ENCODE results near the gene CDK18.

CDK18 gene

GRCh38 chr1:205502992-205503391 lies 1.5 kb upstream of the CDK18 start:
- Histone ChIP-seq H3K27ac (ENCODE audit: extremely low read depth, low read depth, low read length) (no peak overlapping the region), H3K36me3 (ENCODE audit: control insufficient read depth in 2 of 2, insufficient read depth in 1 of 2, low read length in 2 of 2) (no peaks in the 10 kb centered on the region), H3K4me1 (ENCODE audit: control insufficient read depth, insufficient read depth, low read length) (peaks cover 6% of the 10 kb centered on the region), H3K4me3 (ENCODE audit: low read depth, low read length) (no peak overlapping the region), H3K9me3 (ENCODE audit: control insufficient read depth, insufficient read depth, low read depth, low read length) (no peaks in the 10 kb centered on the region)
- peak; percentile 25; the same call in 1 of the 2 replicates for TF ChIP-seq ZNF585B (tag by site-specific recombination; IDR thresholded peaks at IDR 0.05)
- no peak for TF ChIP-seq ZBTB6 (tag by site-specific recombination; IDR thresholded peaks at IDR 0.05)
- ChIA-PET POLR2A (interaction anchor here (1.6 kb wide), 1 partner anchor 15 kb away, joined by 3 read pairs; no protein-coding TSS in a partner anchor), CTCF (interaction anchor here (0.6 to 10.9 kb wide), 4 partner anchors 16 to 62 kb away, joined by 4 to 107 read pairs (median 14); no protein-coding TSS in a partner anchor)

- H3K4me1 ChIP-seq (ENCODE audit: control insufficient read depth, insufficient read depth, low read length) = peaks cover 6% of the 10 kb centered on the region
- CTCF ChIA-PET = interaction anchor here (0.6 to 1.1 kb wide), 5 partner anchors 13 to 1347 kb away, joined by 3 to 4 read pairs (median 4); no protein-coding TSS in a partner anchor
- H3K9me3 ChIP-seq (ENCODE audit: control insufficient read depth, insufficient read depth, low read depth, low read length) = no peaks in the 10 kb centered on the region
- POLR2A ChIA-PET = interaction anchor here (1.0 to 1.1 kb wide), 2 partner anchors 10 to 19 kb away, joined by 3 read pairs; no protein-coding TSS in a partner anchor
- peak overlapping the region; percentile 63; the same call in 1 of the 2 replicates for H3K27ac ChIP-seq (ENCODE audit: extremely low read depth, low read depth, low read length)
- H3K36me3 ChIP-seq (ENCODE audit: control insufficient read depth in 2 of 2, insufficient read depth in 1 of 2, low read length in 2 of 2) = no peaks in the 10 kb centered on the region
- H3K4me3 ChIP-seq (ENCODE audit: low read depth, low read length) = peak overlapping the region; percentile 43
- TF ChIP-seq ZNF335 (tag by site-specific recombination; conservative IDR thresholded peaks at IDR 0.05) (peak; percentile 95), ZNF23 (tag by site-specific recombination; IDR thresholded peaks at IDR 0.05; ENCODE audit: borderline replicate concordance) (no peak), ZNF324 (tag by site-specific recombination; IDR thresholded peaks at IDR 0.05) (no peak), SCRT2 (tag by site-specific recombination; IDR thresholded peaks at IDR 0.05) (peak; percentile 61), ZNF501 (tag by site-specific recombination; IDR thresholded peaks at IDR 0.05) (no peak), ZNF146 (tag by site-specific recombination; IDR thresholded peaks at IDR 0.05) (no peak), ZNF692 (tag by site-specific recombination; IDR thresholded peaks at IDR 0.05) (no peak; the same call in 1 of the 2 replicates), ZBTB6 (tag by site-specific recombination; IDR thresholded peaks at IDR 0.05) (0 out of 2 replicates have a peak, but pooled peaks have one; percentile 5), ZNF341 (tag by site-specific recombination; IDR thresholded peaks at IDR 0.05; ENCODE audit: low read depth) (no peak), ZNF280C (tag by site-specific recombination; IDR thresholded peaks at IDR 0.05) (no peak), ZNF530 (tag by site-specific recombination; IDR thresholded peaks at IDR 0.05; ENCODE audit: low read depth) (no peak), ZBTB48 (tag by site-specific recombination; IDR thresholded peaks at IDR 0.05) (0 out of 2 replicates have a peak, but pooled peaks have one; percentile 10), ZNF747 (tag by site-specific recombination; IDR thresholded peaks at IDR 0.05) (no peak), ZNF830 (tag by site-specific recombination; IDR thresholded peaks at IDR 0.05; ENCODE audit: low read depth) (no peak), ZEB2 (tag by site-specific recombination; IDR thresholded peaks at IDR 0.05) (no peak)
- TF ChIP-seq, protein P1, sequence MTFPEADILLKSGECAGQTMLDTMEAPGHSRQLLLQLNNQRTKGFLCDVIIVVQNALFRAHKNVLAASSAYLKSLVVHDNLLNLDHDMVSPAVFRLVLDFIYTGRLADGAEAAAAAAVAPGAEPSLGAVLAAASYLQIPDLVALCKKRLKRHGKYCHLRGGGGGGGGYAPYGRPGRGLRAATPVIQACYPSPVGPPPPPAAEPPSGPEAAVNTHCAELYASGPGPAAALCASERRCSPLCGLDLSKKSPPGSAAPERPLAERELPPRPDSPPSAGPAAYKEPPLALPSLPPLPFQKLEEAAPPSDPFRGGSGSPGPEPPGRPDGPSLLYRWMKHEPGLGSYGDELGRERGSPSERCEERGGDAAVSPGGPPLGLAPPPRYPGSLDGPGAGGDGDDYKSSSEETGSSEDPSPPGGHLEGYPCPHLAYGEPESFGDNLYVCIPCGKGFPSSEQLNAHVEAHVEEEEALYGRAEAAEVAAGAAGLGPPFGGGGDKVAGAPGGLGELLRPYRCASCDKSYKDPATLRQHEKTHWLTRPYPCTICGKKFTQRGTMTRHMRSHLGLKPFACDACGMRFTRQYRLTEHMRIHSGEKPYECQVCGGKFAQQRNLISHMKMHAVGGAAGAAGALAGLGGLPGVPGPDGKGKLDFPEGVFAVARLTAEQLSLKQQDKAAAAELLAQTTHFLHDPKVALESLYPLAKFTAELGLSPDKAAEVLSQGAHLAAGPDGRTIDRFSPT (tag by site-specific recombination; IDR thresholded peaks at IDR 0.05) = no peak
- TF ChIP-seq, protein P2, sequence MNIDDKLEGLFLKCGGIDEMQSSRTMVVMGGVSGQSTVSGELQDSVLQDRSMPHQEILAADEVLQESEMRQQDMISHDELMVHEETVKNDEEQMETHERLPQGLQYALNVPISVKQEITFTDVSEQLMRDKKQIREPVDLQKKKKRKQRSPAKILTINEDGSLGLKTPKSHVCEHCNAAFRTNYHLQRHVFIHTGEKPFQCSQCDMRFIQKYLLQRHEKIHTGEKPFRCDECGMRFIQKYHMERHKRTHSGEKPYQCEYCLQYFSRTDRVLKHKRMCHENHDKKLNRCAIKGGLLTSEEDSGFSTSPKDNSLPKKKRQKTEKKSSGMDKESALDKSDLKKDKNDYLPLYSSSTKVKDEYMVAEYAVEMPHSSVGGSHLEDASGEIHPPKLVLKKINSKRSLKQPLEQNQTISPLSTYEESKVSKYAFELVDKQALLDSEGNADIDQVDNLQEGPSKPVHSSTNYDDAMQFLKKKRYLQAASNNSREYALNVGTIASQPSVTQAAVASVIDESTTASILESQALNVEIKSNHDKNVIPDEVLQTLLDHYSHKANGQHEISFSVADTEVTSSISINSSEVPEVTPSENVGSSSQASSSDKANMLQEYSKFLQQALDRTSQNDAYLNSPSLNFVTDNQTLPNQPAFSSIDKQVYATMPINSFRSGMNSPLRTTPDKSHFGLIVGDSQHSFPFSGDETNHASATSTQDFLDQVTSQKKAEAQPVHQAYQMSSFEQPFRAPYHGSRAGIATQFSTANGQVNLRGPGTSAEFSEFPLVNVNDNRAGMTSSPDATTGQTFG (tag by site-specific recombination; IDR thresholded peaks at IDR 0.05; ENCODE audit: borderline replicate concordance) = no peak
- TF ChIP-seq, protein P3, sequence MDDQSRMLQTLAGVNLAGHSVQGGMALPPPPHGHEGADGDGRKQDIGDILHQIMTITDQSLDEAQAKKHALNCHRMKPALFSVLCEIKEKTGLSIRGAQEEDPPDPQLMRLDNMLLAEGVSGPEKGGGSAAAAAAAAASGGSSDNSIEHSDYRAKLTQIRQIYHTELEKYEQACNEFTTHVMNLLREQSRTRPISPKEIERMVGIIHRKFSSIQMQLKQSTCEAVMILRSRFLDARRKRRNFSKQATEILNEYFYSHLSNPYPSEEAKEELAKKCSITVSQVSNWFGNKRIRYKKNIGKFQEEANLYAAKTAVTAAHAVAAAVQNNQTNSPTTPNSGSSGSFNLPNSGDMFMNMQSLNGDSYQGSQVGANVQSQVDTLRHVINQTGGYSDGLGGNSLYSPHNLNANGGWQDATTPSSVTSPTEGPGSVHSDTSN (CRISPR knock-in tag; IDR thresholded peaks at IDR 0.05) = no peak
These were observed 734 bp downstream of the CDK18 start for GRCh38 chr1:205505076-205505729.

All from HEK293 (cell line).